Activated T-cell treated with anti-CD3 and anti-CD28 coated beads, Interleukin-2, amount 50 U/mL, for 72 hours (primary cell): ENCODE results near the gene HSDL1. TPM values are rescaled to one million over a fixed set of nuclear protein-coding genes. Genes with fewer than 3 reads are reported as not detected.

Experiments used
- ATAC-seq, 2 donors: fragments of 150-1000 bp; cut with Tn5 transposase; replicated peaks in 1 of 2; 2 replicates each; pipeline ENCODE4 v1.10.0; 2021; ENCODE audit warnings: moderate library complexity in 2 of 2, mild to moderate bottlenecking in 1 of 2
- DNase-seq, 2 donors: peaks; one replicate each; pipeline ENCODE4 v3.0.0; 2021 to 2022; ENCODE audit warnings: mixed read lengths in 1 of 2
- H3K27ac Mint-ChIP-seq: one replicate; pipeline ENCODE4 v1.8.0; 2022; ENCODE audit warnings: mild to moderate bottlenecking, moderate library complexity, mixed read lengths
- H3K27me3 Mint-ChIP-seq: one replicate; pipeline ENCODE4 v1.8.0; 2022; ENCODE audit warnings: low read depth, mixed read lengths
- H3K36me3 Mint-ChIP-seq, 2 donors: one replicate each; pipeline ENCODE4 v1.8.0; 2022; ENCODE audit warnings: mixed read lengths in 2 of 2, mild to moderate bottlenecking in 1 of 2; ENCODE audit not compliant: insufficient read depth in 2 of 2
- H3K4me1 Mint-ChIP-seq: one replicate; pipeline ENCODE4 v1.8.0; 2022; ENCODE audit warnings: low read depth, mixed read lengths
- H3K4me3 Mint-ChIP-seq, 2 donors: one replicate each; pipeline ENCODE4 v1.8.0; 2022; ENCODE audit warnings: mild to moderate bottlenecking in 2 of 2, mixed read lengths in 2 of 2, moderate library complexity in 2 of 2
- H3K9me3 Mint-ChIP-seq, 2 donors: one replicate each; pipeline ENCODE4 v1.8.0; 2022; ENCODE audit warnings: mixed read lengths in 2 of 2
- total RNA-seq, 2 donors: library from RNA; stranded (reverse); gene quantifications; one replicate each; pipeline ENCODE4 v1.2.3, GENCODE V29; 2022

The HSDL1 gene
- total RNA-seq, 2 donors from 2014 or later, result 13.0 to 14.6 TPM

- Mint-ChIP-seq H3K27me3 (no peaks in the 10 kb centered on the region), H3K4me3 (no peak overlapping the region), H3K4me1 (peaks cover 54% of the 10 kb centered on the region), H3K27ac (no peak overlapping the region), H3K9me3 (no peaks in the 10 kb centered on the region), H3K36me3 (peaks cover 2 to 4% of the 10 kb centered on the region in 2 donors)
- DNase-seq (no peak), ATAC-seq (no peak)
Measured at GRCh38 chr16:84105948-84106740, 38.8 kb downstream of the HSDL1 start.

- no peak overlapping the region for H3K4me3 Mint-ChIP-seq
- ATAC-seq (no peak), DNase-seq (no peak)
- H3K4me1 Mint-ChIP-seq, result peaks cover 51% of the 10 kb centered on the region
- no peaks in the 10 kb centered on the region for H3K27me3 Mint-ChIP-seq
- no peaks in the 10 kb centered on the region for H3K9me3 Mint-ChIP-seq
- H3K36me3 Mint-ChIP-seq, result peaks cover 4 to 6% of the 10 kb centered on the region in 2 donors
- peak overlapping the region; percentile 30 for H3K27ac Mint-ChIP-seq
Measured at GRCh38 chr16:84105301-84105815, 39.6 kb downstream of the HSDL1 start.

DNA sequence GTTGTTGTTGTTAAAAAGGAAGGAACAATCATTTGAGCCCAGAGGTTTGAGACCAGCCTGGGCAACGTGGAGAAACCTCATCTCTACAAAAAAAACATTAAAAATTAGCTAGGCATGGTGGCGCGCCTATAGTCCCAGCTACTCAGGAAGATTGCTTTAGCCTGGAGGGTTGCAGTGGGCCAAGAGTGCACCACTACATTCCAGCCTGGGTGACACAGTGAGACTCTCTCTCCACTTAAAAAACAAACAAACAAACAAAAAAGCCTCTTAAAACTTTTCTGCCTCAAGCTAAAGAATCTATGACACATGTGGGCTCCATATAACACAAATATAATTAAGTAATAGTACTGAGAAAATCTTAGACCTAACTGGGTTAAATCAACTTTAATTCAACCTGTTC, 40.7 kb downstream of the HSDL1 start:
- Mint-ChIP-seq H3K36me3 (peaks cover 4 to 10% of the 10 kb centered on the region in 2 donors), H3K27me3 (no peaks in the 10 kb centered on the region), H3K27ac (peak overlapping the region; percentile 41), H3K9me3 (no peaks in the 10 kb centered on the region), H3K4me3 (no peak overlapping the region), H3K4me1 (peaks cover 54% of the 10 kb centered on the region)
- DNase-seq (no peak), ATAC-seq (no peak)

GRCh38 chr16:84103678-84104077, 41.3 kb downstream of the HSDL1 start:
- H3K27me3 Mint-ChIP-seq, result no peaks in the 10 kb centered on the region
- no peak for DNase-seq
- no peaks in the 10 kb centered on the region for H3K9me3 Mint-ChIP-seq
- peaks cover 55% of the 10 kb centered on the region for H3K4me1 Mint-ChIP-seq
- H3K4me3 Mint-ChIP-seq, result no peak overlapping the region
- peaks cover 4 to 13% of the 10 kb centered on the region in 2 donors for H3K36me3 Mint-ChIP-seq
- no peak overlapping the region for H3K27ac Mint-ChIP-seq
- no peak for ATAC-seq

DNA sequence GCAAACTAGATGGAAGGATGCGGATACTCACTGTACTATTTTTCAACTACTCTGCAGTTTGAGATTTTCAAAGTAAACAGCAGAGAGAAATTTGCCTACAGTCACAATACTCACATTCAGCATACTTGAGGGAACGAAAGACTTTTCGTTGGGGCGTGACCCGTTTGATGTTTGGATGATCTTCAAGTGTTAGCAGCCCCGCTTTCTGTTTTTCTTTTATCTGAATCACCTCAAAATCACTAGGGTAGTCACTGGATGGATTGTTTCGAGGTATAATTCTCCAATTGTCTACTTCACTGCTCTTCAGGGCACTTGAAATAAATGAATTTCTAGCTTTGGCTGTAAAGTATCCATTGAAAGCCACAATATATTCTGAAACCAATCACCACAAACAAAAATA, 46.0 kb downstream of the HSDL1 start:
- Mint-ChIP-seq H3K4me3 (no peak overlapping the region), H3K27me3 (no peaks in the 10 kb centered on the region), H3K4me1 (peaks cover 50% of the 10 kb centered on the region), H3K27ac (no peak overlapping the region), H3K36me3 (peaks cover 2 to 19% of the 10 kb centered on the region in 2 donors), H3K9me3 (no peaks in the 10 kb centered on the region)
- ATAC-seq (no peak), DNase-seq (no peak)

DNA sequence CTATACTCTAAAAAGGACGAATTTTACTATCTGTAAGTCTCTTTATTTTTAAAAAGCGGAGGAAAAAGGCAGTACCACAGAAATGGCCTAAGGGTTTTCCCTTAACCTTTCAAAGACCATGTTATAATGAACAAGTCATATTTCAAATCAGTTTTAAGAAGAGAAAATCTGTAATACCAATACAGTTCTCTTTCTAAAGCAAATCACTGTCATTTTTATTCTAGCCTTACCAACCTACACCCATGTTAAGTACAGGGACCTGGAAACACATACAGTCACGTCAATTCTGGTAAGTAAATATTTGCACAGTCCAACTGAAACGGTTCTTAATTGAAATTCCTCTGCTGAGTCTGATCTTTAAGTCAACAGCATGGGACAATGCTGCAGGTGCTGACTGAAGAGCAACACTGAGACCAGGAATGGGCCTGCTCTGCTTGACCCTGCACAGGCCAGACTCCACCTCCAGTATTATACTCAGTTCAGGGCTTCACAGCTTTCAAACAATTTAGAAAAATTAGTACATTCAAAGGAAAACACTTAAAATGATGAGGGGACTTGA, 48.5 kb downstream of the HSDL1 start:
- H3K4me3 Mint-ChIP-seq, result no peak overlapping the region

DNA sequence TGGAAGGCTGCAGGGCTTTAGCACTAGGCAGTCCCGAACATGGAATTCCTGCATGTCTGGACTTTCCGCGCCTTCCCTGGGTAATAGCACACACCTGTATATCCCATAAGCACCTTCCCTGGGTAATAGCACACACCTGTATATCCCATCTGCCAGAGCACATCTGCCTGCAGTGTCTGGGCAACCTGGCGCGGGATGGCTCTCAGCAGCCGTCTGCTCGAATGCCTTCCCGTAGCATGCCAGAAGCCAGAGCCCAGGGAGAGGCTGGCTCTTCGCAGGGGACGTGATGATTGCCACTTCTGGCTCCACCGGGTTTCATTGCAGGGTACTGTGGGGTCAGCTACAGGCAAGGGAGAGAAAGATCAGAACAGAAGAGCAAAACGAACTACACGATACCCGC, 49.5 kb downstream of the HSDL1 start:
- Mint-ChIP-seq H3K4me1 (peaks cover 30% of the 10 kb centered on the region), H3K27me3 (no peaks in the 10 kb centered on the region), H3K27ac (no peak overlapping the region), H3K4me3 (no peak overlapping the region), H3K9me3 (no peaks in the 10 kb centered on the region), H3K36me3 (peaks cover 2 to 25% of the 10 kb centered on the region in 2 donors)
- DNase-seq (no peak), ATAC-seq (no peak)

More for the DNA sequence above, 48.5 kb downstream of the HSDL1 start:
- Mint-ChIP-seq H3K4me1 (peaks cover 38% of the 10 kb centered on the region), H3K9me3 (no peaks in the 10 kb centered on the region), H3K27ac (no peak overlapping the region), H3K36me3 (peaks cover 2 to 24% of the 10 kb centered on the region in 2 donors), H3K27me3 (no peaks in the 10 kb centered on the region)
- DNase-seq, result no peak
- ATAC-seq, result no peak

- Mint-ChIP-seq H3K36me3 (peaks cover 4 to 21% of the 10 kb centered on the region in 2 donors), H3K9me3 (no peaks in the 10 kb centered on the region), H3K4me3 (no peak overlapping the region), H3K27me3 (no peaks in the 10 kb centered on the region), H3K27ac (no peak overlapping the region), H3K4me1 (peaks cover 23% of the 10 kb centered on the region)
- ATAC-seq, result no peak
- DNase-seq, result no peak
Measured at GRCh38 chr16:84093879-84094270, 51.1 kb downstream of the HSDL1 start.

- no peaks in the 10 kb centered on the region for H3K9me3 Mint-ChIP-seq
- peaks cover 23% of the 10 kb centered on the region for H3K4me1 Mint-ChIP-seq
- ATAC-seq (no peak), DNase-seq (no peak)
- no peaks in the 10 kb centered on the region for H3K27me3 Mint-ChIP-seq
- H3K36me3 Mint-ChIP-seq, result peaks cover 5 to 18% of the 10 kb centered on the region in 2 donors
- H3K4me3 Mint-ChIP-seq, result no peak overlapping the region
- no peak overlapping the region for H3K27ac Mint-ChIP-seq
Measured at GRCh38 chr16:84093120-84093878, 51.7 kb downstream of the HSDL1 start.

- H3K36me3 Mint-ChIP-seq, result peaks cover 8 to 24% of the 10 kb centered on the region in 2 donors
Measured at GRCh38 chr16:84091460-84091859, 53.5 kb downstream of the HSDL1 start.

GRCh38 chr16:84090211-84090610, 54.8 kb downstream of the HSDL1 start:
- Mint-ChIP-seq H3K4me3 (no peak overlapping the region), H3K36me3 (peaks cover 13 to 29% of the 10 kb centered on the region in 2 donors), H3K4me1 (peaks cover 40% of the 10 kb centered on the region), H3K27me3 (no peaks in the 10 kb centered on the region), H3K9me3 (no peaks in the 10 kb centered on the region), H3K27ac (no peak overlapping the region)
- ATAC-seq (no peak), DNase-seq (no peak)

More at GRCh38 chr16:84091460-84091859, 53.5 kb downstream of the HSDL1 start:
- no peak overlapping the region for H3K4me3 Mint-ChIP-seq
- H3K27ac Mint-ChIP-seq, result no peak overlapping the region
- H3K27me3 Mint-ChIP-seq, result no peaks in the 10 kb centered on the region
- ATAC-seq (no peak), DNase-seq (no peak)
- no peaks in the 10 kb centered on the region for H3K9me3 Mint-ChIP-seq
- H3K4me1 Mint-ChIP-seq, result peaks cover 36% of the 10 kb centered on the region

DNA sequence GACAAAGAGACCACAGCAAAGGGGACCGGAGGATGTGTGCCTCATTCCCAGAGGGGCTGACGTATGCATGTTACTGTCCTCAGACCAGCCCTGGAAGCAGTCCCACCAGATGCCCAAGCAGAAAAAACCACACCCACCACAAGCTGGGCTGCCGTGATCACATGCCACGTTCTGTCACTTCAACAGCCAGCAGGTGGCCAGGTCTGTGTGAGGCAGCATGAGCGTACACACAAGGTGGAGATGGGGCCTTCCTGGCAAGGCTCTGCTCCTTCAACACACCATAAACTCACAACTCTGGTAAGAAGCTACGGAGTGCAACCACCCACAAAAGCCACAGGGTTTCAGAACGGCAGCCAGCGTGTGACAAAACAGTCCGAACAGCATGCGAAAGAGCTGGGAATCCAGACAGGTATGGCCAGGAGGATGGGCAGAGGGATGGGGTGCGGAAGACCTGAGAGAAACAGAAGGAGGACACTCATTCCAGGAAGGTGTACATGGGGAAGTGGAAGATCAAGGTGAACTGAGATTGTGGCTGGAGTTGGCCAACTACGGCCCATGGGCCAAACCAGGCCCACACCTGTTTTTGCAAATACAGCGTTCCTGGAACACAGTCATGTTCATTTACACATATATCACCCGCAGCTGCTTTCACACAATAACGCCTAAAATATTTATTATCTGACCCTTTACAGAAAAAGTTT, 56.1 kb downstream of the HSDL1 start:
- Mint-ChIP-seq H3K27me3 (no peaks in the 10 kb centered on the region), H3K4me1 (peaks cover 45% of the 10 kb centered on the region), H3K9me3 (no peaks in the 10 kb centered on the region), H3K36me3 (peaks cover 13 to 29% of the 10 kb centered on the region in 2 donors), H3K27ac (no peak overlapping the region), H3K4me3 (peak overlapping the region; percentile 2 to 68)
- DNase-seq (peak; percentile 56 to 75), ATAC-seq (peak; percentile 88 to 94)
